PC-3 (cell line): ENCODE data around the gene ATMIN.

Source experiments
- EZH2 ChIP-seq: fragments of 300-600 bp; sonication (generic); IDR thresholded peaks from one replicate; pipeline ENCODE4 v1.6.1; 2017; ENCODE audit warnings: antibody characterized with exemption, mild to moderate bottlenecking, low read length; ENCODE audit not compliant: unreplicated experiment
- EZH2phosphoT487 ChIP-seq: fragments of 300-600 bp; sonication (generic); IDR thresholded peaks from 2 replicates; pipeline ENCODE4 v1.6.1; 2018; ENCODE audit warnings: mild to moderate bottlenecking, antibody characterized with exemption, low read length, borderline replicate concordance
- TF ChIP-seq, protein P1 (sequence below): fragments of 300-600 bp; sonication (generic); conservative IDR thresholded peaks from 2 replicates; pipeline ENCODE4 v1.5.1; 2017; ENCODE audit warnings: antibody characterized with exemption, low read depth, mild to moderate bottlenecking, low read length

DNA sequence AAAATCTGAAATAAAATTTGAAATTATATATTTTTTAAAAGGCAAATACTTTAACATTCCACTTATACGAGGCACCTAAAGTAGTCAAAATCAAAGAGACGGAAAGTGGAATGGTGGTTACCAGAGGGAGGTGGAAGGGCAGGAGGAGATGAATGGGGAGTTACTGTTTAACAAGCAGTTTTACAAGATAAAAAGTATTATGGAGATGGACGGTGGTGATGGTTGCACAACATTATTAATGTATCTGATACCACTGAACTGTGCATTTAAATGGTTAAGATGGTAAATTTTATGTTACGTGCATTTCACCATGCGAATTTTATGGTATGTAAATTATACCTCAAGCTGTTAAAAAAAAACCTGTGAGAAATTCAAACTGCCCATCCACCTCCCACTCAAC lies 34.3 kb upstream of the ATMIN start:
- TF ChIP-seq, protein P1, sequence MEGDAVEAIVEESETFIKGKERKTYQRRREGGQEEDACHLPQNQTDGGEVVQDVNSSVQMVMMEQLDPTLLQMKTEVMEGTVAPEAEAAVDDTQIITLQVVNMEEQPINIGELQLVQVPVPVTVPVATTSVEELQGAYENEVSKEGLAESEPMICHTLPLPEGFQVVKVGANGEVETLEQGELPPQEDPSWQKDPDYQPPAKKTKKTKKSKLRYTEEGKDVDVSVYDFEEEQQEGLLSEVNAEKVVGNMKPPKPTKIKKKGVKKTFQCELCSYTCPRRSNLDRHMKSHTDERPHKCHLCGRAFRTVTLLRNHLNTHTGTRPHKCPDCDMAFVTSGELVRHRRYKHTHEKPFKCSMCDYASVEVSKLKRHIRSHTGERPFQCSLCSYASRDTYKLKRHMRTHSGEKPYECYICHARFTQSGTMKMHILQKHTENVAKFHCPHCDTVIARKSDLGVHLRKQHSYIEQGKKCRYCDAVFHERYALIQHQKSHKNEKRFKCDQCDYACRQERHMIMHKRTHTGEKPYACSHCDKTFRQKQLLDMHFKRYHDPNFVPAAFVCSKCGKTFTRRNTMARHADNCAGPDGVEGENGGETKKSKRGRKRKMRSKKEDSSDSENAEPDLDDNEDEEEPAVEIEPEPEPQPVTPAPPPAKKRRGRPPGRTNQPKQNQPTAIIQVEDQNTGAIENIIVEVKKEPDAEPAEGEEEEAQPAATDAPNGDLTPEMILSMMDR = no peak
- TF ChIP-seq EZH2 = no peak
- TF ChIP-seq EZH2phosphoT487 = no peak
